Measurements from ENCODE around the gene GRHL1. TPM values are rescaled to one million over a fixed set of nuclear protein-coding genes. Genes with fewer than 3 reads are reported as not detected.

The GRHL1 gene
- total and polyA plus RNA-seq, 2 donors (not counting 3 experiments of a cell fraction or from before 2014, with no cell fraction given) = 0.37 to 1.1 TPM

DNA sequence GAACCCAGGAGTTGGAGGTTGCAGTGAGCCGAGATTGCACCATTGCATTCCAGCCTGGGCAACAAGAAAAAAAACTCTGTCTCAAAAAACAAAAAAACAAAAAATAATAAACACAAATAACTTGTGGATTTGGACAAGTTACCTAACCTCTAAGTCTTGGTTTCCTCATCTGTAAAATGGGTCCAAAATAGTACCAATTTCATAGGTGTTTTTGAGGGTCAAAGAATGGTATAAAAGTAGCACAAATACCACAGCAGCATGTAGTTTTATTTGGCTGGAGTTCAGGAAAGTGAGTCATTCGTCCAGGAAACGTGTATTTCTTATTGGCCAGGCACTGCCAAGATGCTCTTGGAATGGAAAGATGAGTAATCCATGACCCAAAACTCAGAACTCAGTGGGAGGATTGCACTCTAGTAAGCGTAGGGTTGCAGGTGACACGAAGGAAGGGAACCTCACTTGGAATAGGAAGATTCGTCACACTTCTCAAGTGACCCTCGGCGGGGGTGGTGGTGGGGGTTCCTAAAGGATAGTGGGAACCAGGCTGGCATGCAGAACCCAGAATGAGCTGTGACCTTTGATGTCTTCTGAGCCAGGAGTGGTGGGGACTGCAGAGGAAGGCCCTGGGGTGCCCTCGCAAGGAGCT is 24.4 kb downstream of the GRHL1 start:
- no peaks in the 10 kb centered on the region for H3K36me3 ChIP-seq (ENCODE audit: control insufficient read depth in 2 of 2, extremely low read depth in 1 of 2, insufficient read depth in 2 of 2, low read length in 2 of 2)
- ChIA-PET POLR2A (no interaction called here), CTCF (interaction anchor here (0.6 to 3.7 kb wide), 8 partner anchors 9 to 163 kb away, joined by 3 to 29 read pairs (median 4); no protein-coding TSS in a partner anchor)
- no peak overlapping the region for H3K4me3 ChIP-seq (replicated peaks in 1 of 3; ENCODE audit: insufficient read depth in 1 of 3, low read depth in 1 of 3, low read length in 3 of 3)
- H3K9me3 ChIP-seq (replicated peaks; ENCODE audit: control insufficient read depth, insufficient read depth, low read length) = no peaks in the 10 kb centered on the region
- H2AFZ ChIP-seq (ENCODE audit: low read depth, low read length) = no peak overlapping the region
- peak overlapping the region; percentile 2 for H3K27ac ChIP-seq (ENCODE audit: insufficient read depth, low read depth, low read length)
- peak overlapping the region; percentile 11 for H3K4me2 ChIP-seq (ENCODE audit: insufficient read depth, low read length)
- intact Hi-C loops (cut with micrococcal nuclease) (loop anchor here (1.0 kb wide), 2 partner anchors 16 to 133 kb away; partner anchors contain the start of gene TAF1B), dilution Hi-C loops (cut with MboI; ENCODE audit: extremely low pct_ligation_motif_present, low sequenced_read_pairs) (no loop called here)
- no peaks in the 10 kb centered on the region for H3K9me1 ChIP-seq (replicated peaks; ENCODE audit: control insufficient read depth, extremely low read depth, insufficient read depth, low read length)
- TF ChIP-seq POLR2A (IDR thresholded peaks at IDR 0.05; ENCODE audit: low read depth, low read length) = no peak
- TF ChIP-seq POLR2AphosphoS5 (IDR thresholded peaks at IDR 0.05; ENCODE audit: insufficient read depth, low read depth, low read length) = peak; percentile 69
- peak; percentile 99 for TF ChIP-seq JUN (IDR thresholded peaks at IDR 0.05; ENCODE audit: borderline replicate concordance, insufficient read depth, insufficient read length, low read depth)
- no peak for TF ChIP-seq MYC (IDR thresholded peaks at IDR 0.05; ENCODE audit: low read depth, low read length)
- TF ChIP-seq, protein P1, sequence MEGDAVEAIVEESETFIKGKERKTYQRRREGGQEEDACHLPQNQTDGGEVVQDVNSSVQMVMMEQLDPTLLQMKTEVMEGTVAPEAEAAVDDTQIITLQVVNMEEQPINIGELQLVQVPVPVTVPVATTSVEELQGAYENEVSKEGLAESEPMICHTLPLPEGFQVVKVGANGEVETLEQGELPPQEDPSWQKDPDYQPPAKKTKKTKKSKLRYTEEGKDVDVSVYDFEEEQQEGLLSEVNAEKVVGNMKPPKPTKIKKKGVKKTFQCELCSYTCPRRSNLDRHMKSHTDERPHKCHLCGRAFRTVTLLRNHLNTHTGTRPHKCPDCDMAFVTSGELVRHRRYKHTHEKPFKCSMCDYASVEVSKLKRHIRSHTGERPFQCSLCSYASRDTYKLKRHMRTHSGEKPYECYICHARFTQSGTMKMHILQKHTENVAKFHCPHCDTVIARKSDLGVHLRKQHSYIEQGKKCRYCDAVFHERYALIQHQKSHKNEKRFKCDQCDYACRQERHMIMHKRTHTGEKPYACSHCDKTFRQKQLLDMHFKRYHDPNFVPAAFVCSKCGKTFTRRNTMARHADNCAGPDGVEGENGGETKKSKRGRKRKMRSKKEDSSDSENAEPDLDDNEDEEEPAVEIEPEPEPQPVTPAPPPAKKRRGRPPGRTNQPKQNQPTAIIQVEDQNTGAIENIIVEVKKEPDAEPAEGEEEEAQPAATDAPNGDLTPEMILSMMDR (IDR thresholded peaks at IDR 0.05; ENCODE audit: extremely low read depth in 1 of 2, insufficient read depth in 1 of 2, low read depth in 1 of 2, low read length in 2 of 2) = no peak
- TF ChIP-seq EZH2 (IDR thresholded peaks at IDR 0.05; ENCODE audit: borderline replicate concordance, low read depth, low read length, severe bottlenecking) = no peak
- peak; percentile 98 for TF ChIP-seq FOS (IDR thresholded peaks at IDR 0.05; ENCODE audit: borderline replicate concordance, insufficient read depth, low read length)
- no peak for TF ChIP-seq GATA2 (IDR thresholded peaks at IDR 0.05; ENCODE audit: insufficient read depth, insufficient read length, low read depth, low read length)
- TF ChIP-seq, protein P2, sequence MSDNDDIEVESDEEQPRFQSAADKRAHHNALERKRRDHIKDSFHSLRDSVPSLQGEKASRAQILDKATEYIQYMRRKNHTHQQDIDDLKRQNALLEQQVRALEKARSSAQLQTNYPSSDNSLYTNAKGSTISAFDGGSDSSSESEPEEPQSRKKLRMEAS (IDR thresholded peaks at IDR 0.05; ENCODE audit: insufficient read depth, insufficient read length) = no peak
- BruUV-seq (replicated peaks) = no TSS peak
- H3K27me3 ChIP-seq (ENCODE audit: control insufficient read depth in 2 of 2, insufficient read depth in 2 of 2, low read length in 2 of 2) = no peaks in the 10 kb centered on the region
- H3K4me1 ChIP-seq (ENCODE audit: control insufficient read depth, extremely low read depth, insufficient read depth, low read length) = peaks cover 37% of the 10 kb centered on the region
- H4K20me1 ChIP-seq (replicated peaks; ENCODE audit: control insufficient read depth, extremely low read depth, insufficient read depth, low read length) = no peaks in the 10 kb centered on the region
- H3K79me2 ChIP-seq (ENCODE audit: control insufficient read depth, insufficient read depth, low read length) = no peaks in the 10 kb centered on the region
- H3K9ac ChIP-seq (replicated peaks; ENCODE audit: extremely low read depth, insufficient read depth, low read length) = no peak overlapping the region
- FAIRE-seq (peak; percentile 91), DNase-seq (ENCODE audit: low read depth, low spot score) (peak; percentile 97)

Data from endothelial cell of umbilical vein (primary cell).